GM18517 (cell line): Measurements from ENCODE around the gene C11orf91.
"Not testable (repeated sequence)": the region's sequence is repeated elsewhere in the genome, so short reads cannot be mapped to it uniquely, and the experiment has no call there.

Experiments used
- ATAC-seq: cut with Tn5 transposase; IDR thresholded peaks from one replicate; pipeline ENCODE4 v1.9.1; 2021; ENCODE audit warnings: mild to moderate bottlenecking, moderate library complexity; ENCODE audit not compliant: unreplicated experiment

C11orf91 gene

GRCh38 chr11:33721984-33722383, 21.4 kb upstream of the C11orf91 start:
- ATAC-seq: no peak

GRCh38 chr11:33721426-33721825, 20.8 kb upstream of the C11orf91 start:
- ATAC-seq: no peak

DNA sequence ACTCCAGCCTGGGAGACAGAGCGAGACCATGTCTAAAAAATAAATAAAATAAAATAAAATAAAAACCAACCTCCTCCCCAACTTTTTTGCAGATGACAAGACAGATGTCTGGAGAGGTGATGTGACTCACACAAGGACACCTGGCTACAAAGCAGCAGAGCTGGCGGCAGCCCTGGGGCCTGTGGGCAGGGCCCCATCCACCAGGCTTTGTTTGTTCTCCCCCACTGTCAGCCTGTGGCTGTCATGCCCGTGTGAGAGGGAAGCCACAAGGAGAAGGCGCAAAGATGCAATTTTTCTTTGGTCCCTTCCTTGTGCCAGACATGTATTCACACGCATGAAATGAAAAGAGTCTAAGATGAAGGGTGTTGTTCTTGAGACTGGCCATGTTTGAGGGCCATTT, 19.0 kb upstream of the C11orf91 start:
- no peak for ATAC-seq

DNA sequence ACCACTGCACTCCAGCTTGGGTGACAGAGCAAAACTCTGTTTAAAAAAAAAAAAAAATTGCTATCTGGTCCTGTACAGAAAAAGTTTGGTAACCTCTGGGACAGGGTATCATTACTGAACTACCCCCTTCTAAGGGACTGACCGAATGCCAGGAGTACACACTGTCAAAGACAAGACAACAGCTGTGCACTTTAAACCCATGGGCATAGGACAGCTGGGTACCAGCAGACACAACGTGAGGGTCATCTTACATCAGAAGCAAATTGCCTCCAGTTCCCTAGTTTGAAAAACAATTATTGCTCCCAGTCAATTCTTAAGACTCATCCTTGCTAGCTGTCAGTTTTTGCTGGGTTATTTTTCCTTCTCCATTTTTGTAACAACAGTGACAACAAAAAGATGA, 17.8 kb upstream of the C11orf91 start:
- ATAC-seq: no peak

DNA sequence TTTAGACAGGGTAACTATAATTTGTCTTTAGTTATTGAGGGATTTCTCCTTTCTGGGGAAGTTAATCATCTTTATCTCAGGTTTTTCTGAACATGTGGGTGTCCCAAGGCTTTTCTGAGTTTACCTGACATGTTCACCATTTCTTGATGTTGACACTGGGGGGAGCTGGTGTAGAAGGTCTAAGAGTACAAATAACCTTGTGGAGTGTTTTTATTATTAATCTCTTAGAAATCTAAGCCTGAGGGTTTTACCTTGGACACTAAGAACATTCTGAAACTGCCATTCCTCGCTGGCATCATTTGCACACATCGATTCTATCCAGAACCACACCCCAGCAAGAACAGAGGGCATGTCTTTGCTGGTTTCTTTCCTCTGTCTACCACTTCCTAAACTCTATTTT, 15.6 kb upstream of the C11orf91 start:
- ATAC-seq: no peak

GRCh38 chr11:33713856-33714398, 13.3 kb upstream of the C11orf91 start:
- ATAC-seq: no peak

- no peak for ATAC-seq
Observed at GRCh38 chr11:33713151-33713855, 12.7 kb upstream of the C11orf91 start.

DNA sequence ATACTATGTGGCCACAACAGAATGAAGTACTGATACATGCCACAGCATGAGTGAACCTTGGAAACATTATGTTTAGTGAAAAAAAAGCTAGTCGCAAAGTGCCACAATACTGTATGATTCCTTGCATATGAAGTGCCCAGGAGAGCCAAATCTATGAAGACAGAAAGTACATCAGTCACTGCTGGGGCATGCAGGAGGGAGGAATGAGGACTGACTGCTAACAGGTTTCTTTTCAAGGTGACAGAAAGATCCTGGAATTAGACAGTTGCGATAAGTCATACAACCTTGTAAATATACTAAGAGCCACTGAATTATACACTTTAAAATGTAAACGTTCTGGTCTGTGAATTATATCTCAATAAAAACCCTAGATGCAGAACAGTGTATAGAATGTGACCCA, 11.8 kb upstream of the C11orf91 start:
- ATAC-seq: no peak

- no peak for ATAC-seq
Observed at GRCh38 chr11:33709466-33709865, 8.8 kb upstream of the C11orf91 start.

DNA sequence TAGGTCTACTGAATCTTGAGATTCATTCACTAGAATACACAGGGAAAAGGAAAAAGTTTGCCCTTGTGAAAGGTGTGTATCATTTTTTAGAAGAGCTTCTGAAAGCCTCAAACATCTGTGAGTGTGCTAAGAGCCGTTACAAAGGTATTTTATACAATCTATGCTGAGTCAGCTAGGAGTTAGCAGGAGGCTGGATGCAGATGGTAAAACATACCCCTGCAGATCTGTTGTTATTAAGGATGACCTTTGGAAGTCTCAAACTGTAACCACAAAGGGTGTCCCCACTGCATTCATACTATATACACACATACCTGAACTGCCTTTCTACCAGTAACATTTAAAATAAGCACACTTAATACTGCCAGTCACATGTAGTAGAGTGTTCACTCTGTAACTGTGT, 8.4 kb upstream of the C11orf91 start:
- ATAC-seq: no peak

DNA sequence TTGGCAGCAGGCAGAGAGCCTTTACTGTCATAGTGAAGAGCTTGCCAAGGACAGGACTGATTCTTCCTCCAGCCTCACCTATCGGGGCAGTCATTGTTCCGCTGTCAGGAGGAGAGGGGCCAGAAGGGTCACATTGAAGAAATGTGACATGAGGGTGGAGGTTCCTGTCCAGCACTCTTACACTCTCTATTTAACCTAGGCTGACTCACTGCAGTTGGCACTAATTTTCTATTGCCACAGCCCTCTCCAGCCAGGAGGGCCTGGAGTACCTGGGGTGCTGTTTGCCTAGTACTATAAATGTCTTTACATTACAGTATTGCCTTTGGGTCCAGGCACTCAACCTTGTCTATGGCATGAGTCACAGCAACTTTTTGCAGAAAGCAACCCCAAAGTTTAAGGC, 7.2 kb upstream of the C11orf91 start:
- ATAC-seq: not testable (repeated sequence)

DNA sequence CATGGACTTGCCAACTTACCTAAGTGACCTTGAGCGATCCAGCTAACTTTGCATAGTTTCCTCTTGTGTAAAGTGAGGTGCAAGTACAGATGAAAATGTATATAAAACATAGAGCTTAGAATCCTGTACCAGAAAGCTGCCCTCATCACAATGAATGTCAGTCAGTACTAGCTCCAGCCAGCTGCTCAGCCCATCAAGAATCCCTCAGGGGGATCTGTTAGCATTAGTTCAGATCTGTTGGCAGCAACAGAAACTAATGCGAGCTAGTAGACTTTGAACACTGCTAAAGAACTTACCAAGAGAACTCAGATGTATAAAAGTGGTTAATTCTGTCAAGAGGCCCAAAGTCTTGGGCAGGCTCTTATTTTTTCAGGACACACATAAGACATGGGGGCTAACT, 6.3 kb upstream of the C11orf91 start:
- no peak for ATAC-seq

GRCh38 chr11:33706546-33706945, 5.9 kb upstream of the C11orf91 start:
- ATAC-seq: no peak

GRCh38 chr11:33704240-33705002, 3.8 kb upstream of the C11orf91 start:
- no peak for ATAC-seq

DNA sequence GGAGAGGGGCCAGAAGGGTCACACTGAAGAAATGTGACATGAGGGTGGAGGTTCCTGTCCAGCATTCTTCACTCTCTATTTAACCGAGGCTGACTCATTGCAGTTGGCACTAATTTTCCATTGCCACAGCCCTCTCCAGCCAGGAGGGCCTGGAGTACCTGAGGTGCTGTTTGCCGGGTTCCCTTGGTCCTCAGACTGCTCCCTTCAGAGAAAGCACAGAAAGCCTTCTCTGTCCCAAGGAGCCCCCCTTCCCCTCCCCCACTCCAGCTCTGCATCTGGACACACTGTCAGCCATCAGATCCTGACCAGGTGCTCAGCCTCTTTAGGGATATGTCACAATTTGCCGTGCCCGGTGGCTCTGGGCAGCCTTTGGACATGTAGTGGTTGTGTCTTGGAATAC, 3.2 kb upstream of the C11orf91 start:
- no peak for ATAC-seq

DNA sequence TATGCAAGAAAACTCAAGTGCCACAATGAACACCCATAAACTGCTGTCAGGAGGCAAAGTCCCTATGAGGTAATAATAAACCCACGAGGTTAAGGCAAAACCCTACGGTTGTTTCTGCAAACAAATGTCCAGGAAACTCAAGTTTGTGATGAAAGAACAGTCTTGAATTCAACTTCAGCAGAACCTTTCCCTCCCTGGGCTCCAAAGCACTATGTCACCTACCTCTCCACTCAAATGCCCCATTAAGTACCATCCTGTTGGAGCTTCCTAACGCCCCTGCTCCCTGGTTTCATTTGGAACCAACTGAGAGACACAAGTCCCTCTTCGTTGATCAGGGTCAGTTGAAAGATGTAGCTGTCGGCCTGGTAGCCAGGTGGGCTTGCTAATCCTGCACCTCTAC, 2.6 kb upstream of the C11orf91 start:
- no peak for ATAC-seq

DNA sequence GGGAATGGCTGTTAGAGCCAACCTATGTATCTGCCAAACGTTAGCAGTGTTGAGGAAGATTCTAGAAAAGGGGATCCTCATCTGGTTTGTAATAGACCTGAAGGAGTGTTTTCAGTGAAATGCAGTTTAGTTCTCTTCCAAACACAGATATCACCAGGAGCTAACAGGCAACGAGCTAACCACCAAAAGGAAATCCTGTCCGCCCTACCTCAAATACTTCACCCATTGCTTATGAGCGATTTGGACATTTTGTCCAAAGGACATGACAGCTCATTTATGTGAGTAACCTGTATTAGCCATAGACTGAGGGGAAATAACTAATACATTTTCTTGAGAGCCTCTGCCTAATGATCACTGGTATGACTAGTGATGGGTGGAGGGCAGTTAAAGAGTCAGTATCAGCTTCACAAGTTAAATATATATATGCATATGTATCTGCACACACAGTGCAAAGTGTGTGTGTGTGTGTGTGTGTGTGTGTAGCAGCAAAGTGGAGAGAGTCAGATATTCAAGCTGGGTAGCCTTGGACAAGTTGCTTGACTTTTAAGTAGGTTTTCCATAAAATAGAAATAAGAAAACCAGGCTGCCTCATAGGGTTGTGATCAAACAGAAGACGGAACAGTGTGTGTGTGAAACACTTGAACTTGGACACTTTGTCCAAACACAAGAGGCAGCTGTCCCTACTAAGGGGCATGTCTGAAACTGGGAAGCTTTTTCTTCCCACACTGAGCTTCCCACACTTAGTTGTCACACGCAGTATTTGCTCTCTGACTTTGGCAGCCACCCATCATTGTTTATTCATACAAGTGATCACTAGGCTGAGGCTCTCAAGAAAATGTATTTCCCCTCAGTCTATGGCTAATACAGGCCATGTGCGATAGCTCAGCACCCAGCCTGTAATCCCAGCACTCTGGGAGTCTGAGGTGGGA, 940 bp upstream of the C11orf91 start:
- no peak for ATAC-seq

GRCh38 chr11:33700063-33700501, 544 bp downstream of the C11orf91 start:
- ATAC-seq: no peak

- ATAC-seq: no peak
Observed at GRCh38 chr11:33699515-33700062, 1.0 kb downstream of the C11orf91 start.

DNA sequence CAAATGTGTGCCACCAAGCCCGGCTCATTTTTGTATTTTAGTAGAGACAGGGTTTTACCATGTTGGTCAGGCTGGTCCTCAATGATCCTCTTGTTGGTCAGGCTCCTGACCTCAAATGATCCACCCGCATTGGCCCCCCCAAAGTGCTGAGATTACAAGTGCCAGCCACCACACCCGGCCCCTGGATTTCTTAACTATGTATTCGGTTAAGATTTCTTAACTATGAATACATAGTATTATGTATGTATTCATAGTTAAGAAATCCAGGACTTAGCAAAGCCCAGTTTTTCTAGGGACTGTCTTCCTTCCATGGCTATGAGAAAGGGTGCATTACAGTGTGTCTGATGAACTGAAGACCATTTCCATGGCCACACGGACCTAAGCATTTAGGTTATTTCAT, 1.7 kb downstream of the C11orf91 start:
- no peak for ATAC-seq

DNA sequence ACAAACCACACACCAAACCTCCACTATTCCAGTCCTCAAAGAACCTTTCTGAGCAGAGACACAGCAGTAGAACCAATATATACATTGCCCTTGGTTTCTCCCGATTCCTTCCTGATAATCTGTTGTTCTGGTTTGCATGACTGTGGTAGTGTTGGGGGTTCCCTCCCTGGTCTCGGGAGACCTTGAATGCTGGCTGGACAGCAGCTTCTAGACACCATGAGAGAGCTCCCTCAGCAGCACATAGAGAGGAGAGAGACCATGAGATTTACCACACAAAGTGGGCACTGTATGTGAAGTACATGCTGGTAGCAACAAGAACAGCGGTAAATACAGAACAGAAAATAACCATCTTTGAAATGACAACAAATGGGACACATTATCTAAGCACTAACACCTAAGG, 2.6 kb downstream of the C11orf91 start:
- no peak for ATAC-seq
